Measurements from ENCODE around the gene CHI3L2. TPM values are rescaled to one million over a fixed set of nuclear protein-coding genes. Genes with fewer than 3 reads are reported as not detected.

The CHI3L2 gene
- total RNA-seq, 1 experiment from 2014 or later = 0.77 TPM

GRCh38 chr1:111184663-111185062, 42.9 kb upstream of the CHI3L2 start:
- H3K4me3 ChIP-seq (ENCODE audit: low read depth in 2 of 2, low read length in 2 of 2) = no peak overlapping the region
- ATAC-seq = no peak
- H3K27me3 ChIP-seq (ENCODE audit: control insufficient read depth, insufficient read depth, low read length) = no peaks in the 10 kb centered on the region
- no peaks in the 10 kb centered on the region for H3K4me1 ChIP-seq (ENCODE audit: control insufficient read depth, insufficient read depth, low read length)
- no peak overlapping the region for H3K27ac ChIP-seq (ENCODE audit: low read length)
- no peak for DNase-seq (ENCODE audit: low read depth, low spot score)
- H3K9me3 ChIP-seq (ENCODE audit: control insufficient read depth, insufficient read depth, low read depth, low read length) = no peaks in the 10 kb centered on the region
- no TSS peak for BruUV-seq (replicated peaks)
- ChIA-PET POLR2A (no interaction called here), CTCF (no interaction called here)
- no peaks in the 10 kb centered on the region; the same call in 1 of the 2 replicates for H3K36me3 ChIP-seq (ENCODE audit: control insufficient read depth, insufficient read depth, low read length)
- TF ChIP-seq SIN3A (IDR thresholded peaks at IDR 0.05; ENCODE audit: borderline replicate concordance, insufficient read depth, low read depth, low read length) (no peak), TCF7L2 (IDR thresholded peaks at IDR 0.05; ENCODE audit: low read depth, low read length) (no peak), POLR2AphosphoS5 (IDR thresholded peaks at IDR 0.05; ENCODE audit: low read depth, low read length) (no peak)
- TF ChIP-seq, protein P1, sequence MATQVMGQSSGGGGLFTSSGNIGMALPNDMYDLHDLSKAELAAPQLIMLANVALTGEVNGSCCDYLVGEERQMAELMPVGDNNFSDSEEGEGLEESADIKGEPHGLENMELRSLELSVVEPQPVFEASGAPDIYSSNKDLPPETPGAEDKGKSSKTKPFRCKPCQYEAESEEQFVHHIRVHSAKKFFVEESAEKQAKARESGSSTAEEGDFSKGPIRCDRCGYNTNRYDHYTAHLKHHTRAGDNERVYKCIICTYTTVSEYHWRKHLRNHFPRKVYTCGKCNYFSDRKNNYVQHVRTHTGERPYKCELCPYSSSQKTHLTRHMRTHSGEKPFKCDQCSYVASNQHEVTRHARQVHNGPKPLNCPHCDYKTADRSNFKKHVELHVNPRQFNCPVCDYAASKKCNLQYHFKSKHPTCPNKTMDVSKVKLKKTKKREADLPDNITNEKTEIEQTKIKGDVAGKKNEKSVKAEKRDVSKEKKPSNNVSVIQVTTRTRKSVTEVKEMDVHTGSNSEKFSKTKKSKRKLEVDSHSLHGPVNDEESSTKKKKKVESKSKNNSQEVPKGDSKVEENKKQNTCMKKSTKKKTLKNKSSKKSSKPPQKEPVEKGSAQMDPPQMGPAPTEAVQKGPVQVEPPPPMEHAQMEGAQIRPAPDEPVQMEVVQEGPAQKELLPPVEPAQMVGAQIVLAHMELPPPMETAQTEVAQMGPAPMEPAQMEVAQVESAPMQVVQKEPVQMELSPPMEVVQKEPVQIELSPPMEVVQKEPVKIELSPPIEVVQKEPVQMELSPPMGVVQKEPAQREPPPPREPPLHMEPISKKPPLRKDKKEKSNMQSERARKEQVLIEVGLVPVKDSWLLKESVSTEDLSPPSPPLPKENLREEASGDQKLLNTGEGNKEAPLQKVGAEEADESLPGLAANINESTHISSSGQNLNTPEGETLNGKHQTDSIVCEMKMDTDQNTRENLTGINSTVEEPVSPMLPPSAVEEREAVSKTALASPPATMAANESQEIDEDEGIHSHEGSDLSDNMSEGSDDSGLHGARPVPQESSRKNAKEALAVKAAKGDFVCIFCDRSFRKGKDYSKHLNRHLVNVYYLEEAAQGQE (IDR thresholded peaks at IDR 0.05; ENCODE audit: insufficient read depth in 1 of 2, low read depth in 2 of 2, low read length in 1 of 2) = no peak
- TF ChIP-seq, protein P2, sequence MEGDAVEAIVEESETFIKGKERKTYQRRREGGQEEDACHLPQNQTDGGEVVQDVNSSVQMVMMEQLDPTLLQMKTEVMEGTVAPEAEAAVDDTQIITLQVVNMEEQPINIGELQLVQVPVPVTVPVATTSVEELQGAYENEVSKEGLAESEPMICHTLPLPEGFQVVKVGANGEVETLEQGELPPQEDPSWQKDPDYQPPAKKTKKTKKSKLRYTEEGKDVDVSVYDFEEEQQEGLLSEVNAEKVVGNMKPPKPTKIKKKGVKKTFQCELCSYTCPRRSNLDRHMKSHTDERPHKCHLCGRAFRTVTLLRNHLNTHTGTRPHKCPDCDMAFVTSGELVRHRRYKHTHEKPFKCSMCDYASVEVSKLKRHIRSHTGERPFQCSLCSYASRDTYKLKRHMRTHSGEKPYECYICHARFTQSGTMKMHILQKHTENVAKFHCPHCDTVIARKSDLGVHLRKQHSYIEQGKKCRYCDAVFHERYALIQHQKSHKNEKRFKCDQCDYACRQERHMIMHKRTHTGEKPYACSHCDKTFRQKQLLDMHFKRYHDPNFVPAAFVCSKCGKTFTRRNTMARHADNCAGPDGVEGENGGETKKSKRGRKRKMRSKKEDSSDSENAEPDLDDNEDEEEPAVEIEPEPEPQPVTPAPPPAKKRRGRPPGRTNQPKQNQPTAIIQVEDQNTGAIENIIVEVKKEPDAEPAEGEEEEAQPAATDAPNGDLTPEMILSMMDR (IDR thresholded peaks at IDR 0.05) = no peak
- in situ Hi-C loops (cut with HindIII; ENCODE audit: low pct_unique_long_range_greater_than_20kb, low sequenced_read_pairs) = no loop called here
- intact Hi-C loops (cut with micrococcal nuclease; ENCODE audit: unreplicated experiment) = no loop called here

DNA sequence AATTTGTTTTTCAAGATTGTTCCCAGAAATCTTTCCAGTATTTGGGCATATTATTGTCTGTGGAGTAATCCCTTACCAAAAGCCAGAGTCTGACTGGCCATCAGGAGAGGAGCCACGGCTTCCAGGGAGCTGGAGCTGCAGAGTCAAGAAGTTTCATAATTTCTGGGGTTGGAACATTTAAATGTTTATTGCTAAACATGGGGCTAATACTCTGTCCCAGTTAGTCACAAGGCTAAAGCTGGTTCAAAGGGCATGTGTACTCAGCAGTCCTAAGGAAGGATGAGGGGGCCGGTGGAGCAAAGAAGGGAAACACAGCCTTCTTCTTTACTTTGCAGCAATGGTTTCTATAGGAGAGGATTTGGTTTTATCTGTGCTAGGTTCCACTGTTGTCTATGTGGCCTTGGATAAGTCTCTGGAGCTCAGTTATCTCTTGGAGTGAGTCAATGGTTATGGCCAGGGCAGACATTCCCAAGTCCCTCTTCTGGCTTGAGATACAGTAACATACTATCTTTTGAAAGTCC, 36.5 kb upstream of the CHI3L2 start:
- Histone ChIP-seq H3K4me3 (ENCODE audit: low read depth in 2 of 2, low read length in 2 of 2) (no peak overlapping the region), H3K4me1 (ENCODE audit: control insufficient read depth, insufficient read depth, low read length) (no peaks in the 10 kb centered on the region; the same call in 1 of the 2 replicates), H3K9me3 (ENCODE audit: control insufficient read depth, insufficient read depth, low read depth, low read length) (no peaks in the 10 kb centered on the region), H3K27ac (ENCODE audit: low read length) (no peak overlapping the region), H3K27me3 (ENCODE audit: control insufficient read depth, insufficient read depth, low read length) (no peaks in the 10 kb centered on the region), H3K36me3 (ENCODE audit: control insufficient read depth, insufficient read depth, low read length) (no peaks in the 10 kb centered on the region)
- ChIA-PET POLR2A (no interaction called here), CTCF (interaction anchor here (0.6 kb wide), 1 partner anchor 1722 kb away, joined by 3 read pairs; no protein-coding TSS in a partner anchor)
- TF ChIP-seq, protein P1 (IDR thresholded peaks at IDR 0.05; ENCODE audit: insufficient read depth in 1 of 2, low read depth in 2 of 2, low read length in 1 of 2) = no peak
- no peak for TF ChIP-seq TCF7L2 (IDR thresholded peaks at IDR 0.05; ENCODE audit: low read depth, low read length)
- TF ChIP-seq SIN3A (IDR thresholded peaks at IDR 0.05; ENCODE audit: borderline replicate concordance, insufficient read depth, low read depth, low read length) = no peak
- TF ChIP-seq POLR2AphosphoS5 (IDR thresholded peaks at IDR 0.05; ENCODE audit: low read depth, low read length) = no peak
- TF ChIP-seq, protein P2 (IDR thresholded peaks at IDR 0.05) = no peak
- BruUV-seq (replicated peaks) = no TSS peak
- no peak for ATAC-seq
- intact Hi-C loops (cut with micrococcal nuclease; ENCODE audit: unreplicated experiment) = no loop called here
- no peak for DNase-seq (ENCODE audit: low read depth, low spot score)
- in situ Hi-C loops (cut with HindIII; ENCODE audit: low pct_unique_long_range_greater_than_20kb, low sequenced_read_pairs) = no loop called here

All from Panc1 (cell line).